T-cell (primary cell): ENCODE measurements around the gene AADAT. TPM values are rescaled to one million over a fixed set of nuclear protein-coding genes. Genes with fewer than 3 reads are reported as not detected.

Source experiments
- ATAC-seq, 4 experiments: fragments of 200-7000 bp in 3 of 4; fragments of 150-1000 bp in 1 of 4; cut with Tn5 transposase; replicated peaks in 1 of 4; 1 replicate in 3 of 4; 2 replicates in 1 of 4; pipeline ENCODE4 v1.10.0; 2021; ENCODE audit warnings: moderate library complexity in 3 of 4, mild to moderate bottlenecking in 2 of 4, moderate number of reproducible peaks in 1 of 4
- CTCF ChIA-PET, 2 donors: fragments of 300-600 bp; sonication (Branson Sonifier 250); formaldehyde crosslinking; loops; one replicate each; lab custom pipeline; 2022; ENCODE audit warnings: antibody characterized with exemption in 2 of 2; lab: Charles Lee
- POLR2A ChIA-PET, 2 donors: fragments of 300-600 bp; sonication (Branson Sonifier 250); formaldehyde crosslinking; loops; one replicate each; lab custom pipeline; 2022; ENCODE audit warnings: antibody characterized with exemption in 2 of 2; lab: Charles Lee
- DNase-seq, 35 experiments: peaks; one replicate each; pipeline versions ENCODE4 v3.0.0 to v3.0.0-alpha.2; 2013 to 2023
- H3K27ac ChIP-seq: one replicate; pipeline ENCODE4 v1.5.1; 2013; ENCODE audit warnings: low read length
- H3K27me3 ChIP-seq, 2 experiments: replicated peaks in 1 of 2; 1 replicate in 1 of 2; 2 replicates in 1 of 2; pipeline versions ENCODE4 v1.6.1 to v1.7.0; 2013; ENCODE audit warnings: low read length in 1 of 2, mixed read lengths in 1 of 2; ENCODE audit not compliant: control insufficient read depth in 2 of 2, insufficient read depth in 2 of 2; ENCODE audit errors: extremely low read depth in 1 of 2
- H3K36me3 ChIP-seq, 2 donors: 1 replicate in 1 of 2; 2 replicates in 1 of 2; pipeline versions ENCODE4 v1.6.1 to v1.7.0; 2013; ENCODE audit warnings: low read length in 1 of 2; ENCODE audit not compliant: control insufficient read depth in 2 of 2, insufficient read depth in 1 of 2; ENCODE audit errors: extremely low read depth in 1 of 2
- H3K4me1 ChIP-seq, 2 experiments: 1 replicate in 1 of 2; 2 replicates in 1 of 2; pipeline versions ENCODE4 v1.6.1 to v1.7.0; 2013; ENCODE audit warnings: low read length in 2 of 2, mixed read lengths in 1 of 2; ENCODE audit not compliant: insufficient read depth in 2 of 2, control insufficient read depth in 1 of 2; ENCODE audit errors: extremely low read depth in 1 of 2
- H3K4me3 ChIP-seq, 2 donors: 1 replicate in 1 of 2; 2 replicates in 1 of 2; pipeline versions ENCODE4 v1.5.1 to v1.7.0; 2013; ENCODE audit warnings: mild to moderate bottlenecking in 2 of 2, low read length in 1 of 2, moderate library complexity in 1 of 2; ENCODE audit not compliant: control insufficient read depth in 1 of 2; ENCODE audit errors: extremely low read depth in 1 of 2
- H3K9me3 ChIP-seq: 2 replicates; pipeline ENCODE4 v1.7.0; 2013
- H3K27ac Mint-ChIP-seq, 2 donors: one replicate each; pipeline ENCODE4 v1.8.0; 2020 to 2021; ENCODE audit warnings: mild to moderate bottlenecking in 2 of 2, mixed read lengths in 2 of 2
- H3K27me3 Mint-ChIP-seq, 2 donors: one replicate each; pipeline ENCODE4 v1.8.0; 2021 to 2022; ENCODE audit warnings: mixed read lengths in 2 of 2
- H3K36me3 Mint-ChIP-seq: one replicate; pipeline ENCODE4 v1.8.0; 2021; ENCODE audit warnings: mixed read lengths
- H3K4me1 Mint-ChIP-seq, 3 donors: one replicate each; pipeline ENCODE4 v1.8.0; 2020 to 2022; ENCODE audit warnings: mixed read lengths in 3 of 3, mild to moderate bottlenecking in 1 of 3
- H3K4me3 Mint-ChIP-seq, 3 donors: one replicate each; pipeline ENCODE4 v1.8.0; 2020 to 2022; ENCODE audit warnings: mild to moderate bottlenecking in 3 of 3, mixed read lengths in 3 of 3, moderate library complexity in 3 of 3
- H3K9me3 Mint-ChIP-seq, 3 donors: one replicate each; pipeline ENCODE4 v1.8.0; 2020 to 2022; ENCODE audit warnings: mixed read lengths in 3 of 3
- WGBS: methylation state at CpG from one replicate; pipeline ENCODE4 v1.1.5; 2013; ENCODE audit warnings: missing lambda C conversion rate; ENCODE audit not compliant: insufficient coverage; 5-methylcytosine and 5-hydroxymethylcytosine counted together
- total RNA-seq, 35 experiments: library from RNA in 6 of 35; stranded (reverse) in 6 of 35; fragments of 120-200 nt in 1 of 35; gene quantifications; one replicate each; pipeline versions ENCODE4 v1.2.1 to v1.2.4 and lab custom pipeline; 2013 to 2026

Gene AADAT
- total RNA-seq, 5 donors from 2014 or later (not counting 1 experiment from before 2014, with no cell fraction given), result not detected

DNA sequence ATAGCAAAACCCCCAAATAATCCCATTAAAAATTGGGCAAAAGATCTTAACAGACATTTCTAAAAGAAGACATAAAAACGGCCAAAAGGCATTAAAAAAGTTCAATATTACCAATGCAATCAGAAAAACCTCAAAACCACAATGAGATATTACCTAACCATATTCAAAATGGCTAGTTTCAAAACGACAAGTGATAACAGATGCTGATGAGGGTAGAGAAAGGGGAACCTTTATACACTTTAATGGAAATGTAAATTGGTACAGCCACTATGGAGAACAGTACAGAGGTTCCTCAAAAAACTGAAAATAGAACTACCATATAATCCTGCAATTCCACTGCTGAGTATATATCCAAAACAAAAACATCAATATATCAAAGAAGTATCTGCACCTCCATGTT, 6.2 kb downstream of the AADAT start:
- peaks cover 0 to 4% (median 0%) of the 10 kb centered on the region in 3 donors for H3K9me3 Mint-ChIP-seq
- POLR2A ChIA-PET, result no interaction called here
- no peak for ATAC-seq
- WGBS, result no CpG with 5 or more reads among the region's 2 CpGs
- H3K4me3 ChIP-seq, result no peak overlapping the region
- no peak overlapping the region for H3K27ac Mint-ChIP-seq
- H3K27ac ChIP-seq, result no peak overlapping the region
- peaks cover 14 to 23% of the 10 kb centered on the region in 2 donors for H3K27me3 Mint-ChIP-seq
- H3K36me3 ChIP-seq, result no peaks in the 10 kb centered on the region
- no peaks in the 10 kb centered on the region for H3K4me1 ChIP-seq
- no peak overlapping the region for H3K4me3 Mint-ChIP-seq
- H3K36me3 Mint-ChIP-seq, result no peaks in the 10 kb centered on the region
- H3K4me1 Mint-ChIP-seq, result no peaks in the 10 kb centered on the region
- no peaks in the 10 kb centered on the region for H3K9me3 ChIP-seq
- peaks cover 0 to 3% of the 10 kb centered on the region in 2 experiments for H3K27me3 ChIP-seq
- DNase-seq, result no peak
- CTCF ChIA-PET, result no interaction called here

GRCh38 chr4:170080496-170080895, 9.3 kb downstream of the AADAT start:
- peaks cover 0 to 3% of the 10 kb centered on the region in 2 experiments for H3K27me3 ChIP-seq
- Mint-ChIP-seq H3K9me3 (peaks cover 0 to 4% (median 0%) of the 10 kb centered on the region in 3 donors), H3K27me3 (peaks cover 6 to 22% of the 10 kb centered on the region in 2 donors), H3K4me1 (no peaks in the 10 kb centered on the region), H3K27ac (no peak overlapping the region), H3K36me3 (no peaks in the 10 kb centered on the region), H3K4me3 (no peak overlapping the region)
- no peak overlapping the region for H3K4me3 ChIP-seq
- no peaks in the 10 kb centered on the region for H3K4me1 ChIP-seq
- ATAC-seq (no peak), DNase-seq (no peak)
- no peak overlapping the region for H3K27ac ChIP-seq
- ChIA-PET POLR2A (interaction anchor here in 1 of 2 donors (0.6 kb wide), 1 partner anchor 22 kb away, joined by 3 read pairs; no protein-coding TSS in a partner anchor), CTCF (no interaction called here)
- H3K9me3 ChIP-seq, result no peaks in the 10 kb centered on the region
- no peaks in the 10 kb centered on the region for H3K36me3 ChIP-seq
- WGBS, result 60% methylated on average over 3 of the region's 3 CpGs

DNA sequence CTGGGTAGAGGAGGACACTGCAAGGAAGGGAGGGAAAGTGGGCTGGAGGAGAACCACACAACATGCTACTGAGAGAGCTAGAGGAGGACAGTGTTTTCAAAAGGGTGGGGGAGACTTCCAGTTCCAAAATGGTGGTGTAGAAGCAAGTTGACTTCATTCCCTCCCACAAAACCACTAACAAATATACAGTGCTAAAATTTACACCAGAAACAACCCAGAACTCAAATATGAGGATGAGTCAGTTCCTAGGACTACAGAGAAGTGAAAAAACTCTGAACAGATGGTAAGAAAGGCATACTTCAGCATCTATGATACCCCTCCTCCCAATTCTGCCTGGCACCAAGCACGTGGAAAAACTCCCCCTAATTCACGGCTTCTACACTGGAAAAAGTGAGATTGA, 9.8 kb downstream of the AADAT start:
- Mint-ChIP-seq H3K27ac (no peak overlapping the region), H3K4me1 (no peaks in the 10 kb centered on the region), H3K27me3 (peaks cover 6 to 24% of the 10 kb centered on the region in 2 donors), H3K9me3 (peaks cover 0 to 4% (median 0%) of the 10 kb centered on the region in 3 donors), H3K36me3 (no peaks in the 10 kb centered on the region), H3K4me3 (no peak overlapping the region)
- no peak for DNase-seq
- ChIA-PET POLR2A (no interaction called here), CTCF (no interaction called here)
- Histone ChIP-seq H3K27me3 (peaks cover 0 to 3% of the 10 kb centered on the region in 2 experiments), H3K4me3 (no peak overlapping the region), H3K4me1 (no peaks in the 10 kb centered on the region), H3K27ac (no peak overlapping the region), H3K36me3 (no peaks in the 10 kb centered on the region), H3K9me3 (no peaks in the 10 kb centered on the region)
- 100% methylated on average over 1 of the region's 2 CpGs for WGBS
- ATAC-seq, result no peak

DNA sequence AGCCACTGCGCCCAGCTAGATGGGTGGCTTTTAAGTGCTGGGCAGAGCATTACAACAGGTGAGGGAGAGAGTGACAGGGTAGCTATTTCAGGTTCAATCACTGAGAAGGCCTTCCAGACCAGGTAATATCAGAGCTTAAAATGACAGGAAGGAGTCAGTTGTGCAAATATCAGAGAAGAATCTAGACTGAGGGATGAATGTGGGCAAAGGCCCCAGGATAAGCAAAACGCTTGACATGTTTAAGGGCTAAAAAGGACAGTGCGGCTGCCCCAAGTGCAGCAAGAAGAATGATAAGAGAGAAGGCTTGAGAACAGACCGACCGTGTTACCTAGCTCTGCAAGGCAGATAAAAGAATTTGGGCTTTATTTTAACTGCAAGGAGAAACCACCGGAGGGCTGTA, 18.6 kb downstream of the AADAT start:
- H3K4me1 ChIP-seq, result no peaks in the 10 kb centered on the region
- Mint-ChIP-seq H3K36me3 (no peaks in the 10 kb centered on the region), H3K4me3 (no peak overlapping the region), H3K27me3 (peaks cover 0 to 7% of the 10 kb centered on the region in 2 donors), H3K9me3 (no peaks in the 10 kb centered on the region), H3K27ac (no peak overlapping the region), H3K4me1 (no peaks in the 10 kb centered on the region)
- CTCF ChIA-PET, result no interaction called here
- no peak overlapping the region for H3K27ac ChIP-seq
- 96% methylated on average over 6 of the region's 6 CpGs for WGBS
- DNase-seq, result no peak
- POLR2A ChIA-PET, result no interaction called here
- no peaks in the 10 kb centered on the region for H3K9me3 ChIP-seq
- no peak overlapping the region for H3K4me3 ChIP-seq
- ATAC-seq, result no peak
- H3K27me3 ChIP-seq, result no peaks in the 10 kb centered on the region
- H3K36me3 ChIP-seq, result no peaks in the 10 kb centered on the region

GRCh38 chr4:170068438-170069128, 21.2 kb downstream of the AADAT start:
- no peak overlapping the region for H3K27ac ChIP-seq
- no peaks in the 10 kb centered on the region for H3K27me3 ChIP-seq
- DNase-seq, result no peak
- no peaks in the 10 kb centered on the region for H3K4me1 Mint-ChIP-seq
- no peaks in the 10 kb centered on the region for H3K9me3 ChIP-seq
- no peaks in the 10 kb centered on the region for H3K36me3 Mint-ChIP-seq
- H3K27ac Mint-ChIP-seq, result no peak overlapping the region
- WGBS, result 100% methylated on average over 1 of the region's 8 CpGs
- POLR2A ChIA-PET, result no interaction called here
- peaks cover 3% of the 10 kb centered on the region in 2 donors for H3K27me3 Mint-ChIP-seq
- no peaks in the 10 kb centered on the region for H3K4me1 ChIP-seq
- no peaks in the 10 kb centered on the region for H3K9me3 Mint-ChIP-seq
- CTCF ChIA-PET, result no interaction called here
- H3K4me3 ChIP-seq, result no peak overlapping the region
- H3K4me3 Mint-ChIP-seq, result no peak overlapping the region
- no peak for ATAC-seq
- no peaks in the 10 kb centered on the region for H3K36me3 ChIP-seq

GRCh38 chr4:170059421-170059820, 30.3 kb downstream of the AADAT start:
- no peak overlapping the region for H3K4me3 ChIP-seq
- Mint-ChIP-seq H3K4me3 (no peak overlapping the region), H3K27me3 (peaks cover 3 to 11% of the 10 kb centered on the region in 2 donors), H3K27ac (no peak overlapping the region), H3K9me3 (no peaks in the 10 kb centered on the region), H3K36me3 (no peaks in the 10 kb centered on the region), H3K4me1 (no peaks in the 10 kb centered on the region)
- H3K27me3 ChIP-seq, result peaks cover 0 to 5% of the 10 kb centered on the region in 2 experiments
- ATAC-seq (no peak), DNase-seq (no peak)
- no peaks in the 10 kb centered on the region for H3K36me3 ChIP-seq
- H3K9me3 ChIP-seq, result no peaks in the 10 kb centered on the region
- no peaks in the 10 kb centered on the region for H3K4me1 ChIP-seq
- no peak overlapping the region for H3K27ac ChIP-seq
- ChIA-PET POLR2A (no interaction called here), CTCF (interaction anchor here in 1 of 2 donors (0.5 kb wide), 1 partner anchor 9 kb away, joined by 4 read pairs; no protein-coding TSS in a partner anchor)
- no CpG with 5 or more reads among the region's 4 CpGs for WGBS
